HepG2 (cell line): Measurements from ENCODE around the gene DRAXIN. TPM values are rescaled to one million over a fixed set of nuclear protein-coding genes. Genes with fewer than 3 reads are reported as not detected.

Experiments used
- FOXA3 ChIP-seq: IDR thresholded peaks from 2 replicates; pipeline ENCODE4 v1.6.1; 2016; ENCODE audit warnings: missing genetic modification reagents, missing compliant biosample characterization
- TARDBP ChIP-seq: sonication (generic); formaldehyde crosslinking; IDR thresholded peaks from 2 replicates; pipeline ENCODE4 v1.8.0; 2022; ENCODE audit warnings: mild to moderate bottlenecking, missing genetic modification reagents
- ZBTB40 ChIP-seq, 2 experiments: fragments of 450-650 bp in 1 of 2; sonication (generic) in 1 of 2; formaldehyde crosslinking in 1 of 2; IDR thresholded peaks; 2 replicates each; pipeline versions ENCODE4 v1.6.1 to v1.8.0; 2016 to 2022; ENCODE audit warnings: antibody characterized with exemption in 1 of 2, mild to moderate bottlenecking in 1 of 2, missing genetic modification reagents in 1 of 2
- ZNF282 ChIP-seq: fragments of 450-650 bp; IDR thresholded peaks from 2 replicates; pipeline ENCODE4 v1.6.1; 2018; ENCODE audit not compliant: partially characterized antibody
- ZNF776 ChIP-seq: sonication (generic); formaldehyde crosslinking; IDR thresholded peaks from 2 replicates; pipeline ENCODE4 v1.4.0; 2020; ENCODE audit warnings: mild to moderate bottlenecking, missing genetic modification reagents
- ZNF790 ChIP-seq: sonication (generic); formaldehyde crosslinking; IDR thresholded peaks from 2 replicates; pipeline ENCODE4 v1.8.0; 2022; ENCODE audit warnings: missing genetic modification reagents, mild to moderate bottlenecking, borderline replicate concordance
- polyA plus RNA-seq, 8 experiments: library from polyadenylated mRNA; depleted of rRNA in 3 of 8; stranded (reverse) in 7 of 8; unstranded in 1 of 8; fragments of >200 nt; fragmentation: Illumina TruSeq in 4 of 8; extraction: Trizol in 4 of 8; gene quantifications; 2 replicates each; pipeline versions ENCODE4 v1.2.1 to v1.2.3, GENCODE V29; 2011 to 2016; ENCODE audit warnings: low read depth in 4 of 8, missing spikeins in 1 of 8, mixed read lengths in 1 of 8; ENCODE audit not compliant: insufficient read depth in 1 of 8
- total RNA-seq, 5 experiments: library from RNA; depleted of rRNA; stranded (reverse); fragments of >200 nt; fragmentation: Illumina TruSeq; extraction: Trizol; gene quantifications; 2 replicates each; pipeline ENCODE4 v1.2.3, GENCODE V29; 2016; ENCODE audit warnings: low read depth in 1 of 5
- TF ChIP-seq, protein P1 (sequence below): sonication (generic); formaldehyde crosslinking; IDR thresholded peaks from 2 replicates; pipeline ENCODE4 v1.8.0; 2022; ENCODE audit warnings: mild to moderate bottlenecking, missing genetic modification reagents
- TF ChIP-seq, protein P2 (sequence below): sonication (generic); formaldehyde crosslinking; IDR thresholded peaks from 2 replicates; pipeline ENCODE4 v1.4.0; 2020; ENCODE audit warnings: low read depth, mild to moderate bottlenecking, missing genetic modification reagents

DRAXIN gene
- total and polyA plus RNA-seq, 2 of the 13 experiments (the other 11 are each of a cell fraction or from before 2014, with no cell fraction given), result 0.02 TPM; not detected in 1

DNA sequence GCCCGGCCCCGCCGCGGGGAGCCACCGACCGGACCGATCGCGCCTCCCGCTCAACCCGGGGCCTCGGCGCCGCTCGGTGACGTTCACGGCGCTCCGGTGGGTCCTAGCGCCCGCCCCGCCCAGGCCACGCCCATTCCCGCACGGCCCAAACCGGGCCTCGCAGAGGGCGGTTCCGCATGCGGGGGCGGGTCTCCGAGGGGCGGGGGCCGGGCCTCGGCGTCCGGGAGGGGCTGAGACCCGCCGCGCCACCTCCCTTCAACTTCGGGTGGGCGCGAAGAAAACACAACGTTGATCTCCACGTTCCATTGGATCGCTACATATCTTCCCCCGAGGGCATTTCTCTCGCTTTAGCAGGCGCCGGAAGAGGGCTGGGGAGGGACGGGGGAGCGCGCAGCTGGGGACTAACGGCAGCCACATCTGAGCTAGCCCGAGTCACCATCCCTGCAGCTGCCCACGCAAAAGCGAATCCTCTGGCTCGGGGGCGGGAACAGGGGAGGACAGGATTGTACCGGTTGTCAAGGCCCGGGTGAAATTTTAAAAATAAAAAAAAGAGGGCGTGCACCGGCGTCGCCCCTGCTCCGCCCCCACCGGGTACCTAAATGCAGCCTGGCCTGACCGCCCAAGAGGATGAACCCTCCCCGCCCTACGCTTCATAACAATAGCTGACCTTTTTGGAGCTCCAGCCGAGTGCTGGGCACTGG, 10.3 kb upstream of the DRAXIN start, which contains the start of gene MAD2L2 (continued):
- TF ChIP-seq, protein P1, sequence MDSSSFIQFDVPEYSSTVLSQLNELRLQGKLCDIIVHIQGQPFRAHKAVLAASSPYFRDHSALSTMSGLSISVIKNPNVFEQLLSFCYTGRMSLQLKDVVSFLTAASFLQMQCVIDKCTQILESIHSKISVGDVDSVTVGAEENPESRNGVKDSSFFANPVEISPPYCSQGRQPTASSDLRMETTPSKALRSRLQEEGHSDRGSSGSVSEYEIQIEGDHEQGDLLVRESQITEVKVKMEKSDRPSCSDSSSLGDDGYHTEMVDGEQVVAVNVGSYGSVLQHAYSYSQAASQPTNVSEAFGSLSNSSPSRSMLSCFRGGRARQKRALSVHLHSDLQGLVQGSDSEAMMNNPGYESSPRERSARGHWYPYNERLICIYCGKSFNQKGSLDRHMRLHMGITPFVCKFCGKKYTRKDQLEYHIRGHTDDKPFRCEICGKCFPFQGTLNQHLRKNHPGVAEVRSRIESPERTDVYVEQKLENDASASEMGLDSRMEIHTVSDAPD, result no peak
- no peak for TF ChIP-seq ZNF790 (CRISPR knock-in tag)
- TF ChIP-seq ZNF776 (CRISPR knock-in tag), result no peak
- TF ChIP-seq, protein P2, sequence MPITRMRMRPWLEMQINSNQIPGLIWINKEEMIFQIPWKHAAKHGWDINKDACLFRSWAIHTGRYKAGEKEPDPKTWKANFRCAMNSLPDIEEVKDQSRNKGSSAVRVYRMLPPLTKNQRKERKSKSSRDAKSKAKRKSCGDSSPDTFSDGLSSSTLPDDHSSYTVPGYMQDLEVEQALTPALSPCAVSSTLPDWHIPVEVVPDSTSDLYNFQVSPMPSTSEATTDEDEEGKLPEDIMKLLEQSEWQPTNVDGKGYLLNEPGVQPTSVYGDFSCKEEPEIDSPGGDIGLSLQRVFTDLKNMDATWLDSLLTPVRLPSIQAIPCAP, result no peak
- no peak for TF ChIP-seq ZBTB40 (IDR thresholded peaks at IDR 0.05)
- TF ChIP-seq ZBTB40 (CRISPR knock-in tag; IDR thresholded peaks at IDR 0.05), result 0 out of 2 replicates have a peak, but pooled peaks have one; percentile 21
- TF ChIP-seq ZNF282, result no peak
- TF ChIP-seq FOXA3 (CRISPR knock-in tag), result peak; percentile 33; the same call in 1 of the 2 replicates
- peak; percentile 33; the same call in 1 of the 2 replicates for TF ChIP-seq TARDBP
